Stimulated activated naive CD4-positive, alpha-beta T cell (primary cell): ENCODE data around the gene RPS16.
A peak's percentile ranks its signal among the peaks of the same experiment; 100 is the strongest.

Source experiments
- DNase-seq, 6 experiments: peaks; one replicate each; lab custom pipeline; 2025; lab: John Stamatoyannopoulos, UW

RPS16 gene

GRCh38 chr19:39422020-39422419 is 13.7 kb downstream of the RPS16 start:
- DNase-seq: no peak

- DNase-seq: no peak
Observed at GRCh38 chr19:39420769-39421168, 15.0 kb downstream of the RPS16 start.

- DNase-seq: no peak
Observed at GRCh38 chr19:39419003-39419402, 16.7 kb downstream of the RPS16 start.

- DNase-seq: no peak
Observed at GRCh38 chr19:39417463-39418181, 18.1 kb downstream of the RPS16 start.

GRCh38 chr19:39416152-39417120 is 19.3 kb downstream of the RPS16 start:
- peak in 1 of 6 experiments; percentile 11 for DNase-seq

GRCh38 chr19:39415111-39416046 is 20.4 kb downstream of the RPS16 start:
- DNase-seq: no peak

- DNase-seq: peak in 3 of 6 experiments; percentile 11 to 25 (median 19)
Observed at GRCh38 chr19:39413911-39414608, 21.7 kb downstream of the RPS16 start.

GRCh38 chr19:39413272-39413910 is 22.4 kb downstream of the RPS16 start:
- peak in 3 of 6 experiments; percentile 34 to 41 (median 41) for DNase-seq

- peak in 2 of 6 experiments; percentile 33 to 41 for DNase-seq
Observed at GRCh38 chr19:39412867-39413271, 22.9 kb downstream of the RPS16 start.

- peak; percentile 97 to 100 (median 98) for DNase-seq
Observed at GRCh38 chr19:39412100-39412866, 23.5 kb downstream of the RPS16 start, which contains the start of gene PLEKHG2. Gene PLEKHG2 (plus strand): TSS chr19:39412669. CDS start chr19:39414087, 1,418 bp downstream.

- peak; percentile 89 to 99 (median 92) for DNase-seq
Observed at GRCh38 chr19:39411832-39412099, 24.0 kb downstream of the RPS16 start.

GRCh38 chr19:39411081-39411831 is 24.5 kb downstream of the RPS16 start:
- peak in 2 of 6 experiments; percentile 21 to 34 for DNase-seq

GRCh38 chr19:39410831-39411080 is 25.0 kb downstream of the RPS16 start:
- no peak for DNase-seq

- peak; percentile 62 to 84 (median 72) for DNase-seq
Observed at GRCh38 chr19:39410017-39410830, 25.5 kb downstream of the RPS16 start.

GRCh38 chr19:39409208-39410016 is 26.3 kb downstream of the RPS16 start:
- DNase-seq: peak; percentile 76 to 89 (median 82)

GRCh38 chr19:39408392-39409207 is 27.1 kb downstream of the RPS16 start:
- DNase-seq: peak in 5 of 6 experiments; percentile 28 to 54 (median 44)
